ENCODE data around the gene HECTD1. TPM values are rescaled to one million over a fixed set of nuclear protein-coding genes. Genes with fewer than 3 reads are reported as not detected.

The HECTD1 gene
- total RNA-seq, 1 experiment from 2014 or later: 160 TPM

GRCh38 chr14:31228533-31228932 lies 20.9 kb upstream of the HECTD1 start:
- Histone ChIP-seq H3K9me2 (ENCODE audit: insufficient read depth) (no peaks in the 10 kb centered on the region), H4K20me1 (ENCODE audit: insufficient read depth) (no peaks in the 10 kb centered on the region), H3K4me2 (ENCODE audit: low read length) (no peak overlapping the region; the same call in 1 of the 2 replicates), H3K4me1 (ENCODE audit: control insufficient read depth in 1 of 2, insufficient read depth in 2 of 2, low read length in 2 of 2) (peaks cover 11 to 21% of the 10 kb centered on the region in 2 experiments; a peak in 3 of 4 replicates), H3K79me2 (ENCODE audit: insufficient read depth, low read length) (no peaks in the 10 kb centered on the region), H3K9me3 (ENCODE audit: control insufficient read depth in 1 of 2, insufficient read depth in 1 of 2, low read depth in 1 of 2, low read length in 2 of 2) (no peaks in the 10 kb centered on the region), H3K4me3 (replicated peaks in 1 of 2; ENCODE audit: low read depth in 1 of 2, low read length in 2 of 2) (no peak overlapping the region), H2AFZ (ENCODE audit: low read depth, low read length, poor library complexity, severe bottlenecking) (peak overlapping the region; percentile 58), H3K9ac (ENCODE audit: low read length) (no peak overlapping the region), H3K27me3 (ENCODE audit: insufficient read depth, low read length) (no peaks in the 10 kb centered on the region), H3K27ac (ENCODE audit: low read depth, low read length) (no peak overlapping the region), H3K36me3 (ENCODE audit: control insufficient read depth in 1 of 2, insufficient read depth in 2 of 2, low read length in 2 of 2) (no peaks in the 10 kb centered on the region)
- POLR2A ChIA-PET: interaction anchor here (1.3 to 3.1 kb wide), 2 partner anchors 20 to 262 kb away, joined by 4 to 29 read pairs; partner anchors contain the start of gene HECTD1
- RAD21 ChIA-PET (ENCODE audit: low non-redundant PET in 1 of 2, low total read pairs in 2 of 2, uncharacterized antibody in 2 of 2, unreplicated experiment in 2 of 2): interaction anchor here in 1 of 2 experiments (0.7 kb wide), 1 partner anchor 12 kb away, joined by 3 read pairs; no protein-coding TSS in a partner anchor
- CTCF ChIA-PET: interaction anchor here (1.5 kb wide), 1 partner anchor 15 kb away, joined by 4 read pairs; no protein-coding TSS in a partner anchor
- intact Hi-C loops (cut with micrococcal nuclease): no loop called here
- ATAC-seq: no peak
- no TSS peak for BruUV-seq (replicated peaks)
- DNase-seq (ENCODE audit: low read depth, low spot score): no peak
- TF ChIP-seq CEBPB (IDR thresholded peaks at IDR 0.05; ENCODE audit: low read depth) (no peak), EZH2 (IDR thresholded peaks at IDR 0.05) (no peak), POLR2AphosphoS5 (IDR thresholded peaks at IDR 0.05; ENCODE audit: low read depth, low read length) (no peak)

DNA sequence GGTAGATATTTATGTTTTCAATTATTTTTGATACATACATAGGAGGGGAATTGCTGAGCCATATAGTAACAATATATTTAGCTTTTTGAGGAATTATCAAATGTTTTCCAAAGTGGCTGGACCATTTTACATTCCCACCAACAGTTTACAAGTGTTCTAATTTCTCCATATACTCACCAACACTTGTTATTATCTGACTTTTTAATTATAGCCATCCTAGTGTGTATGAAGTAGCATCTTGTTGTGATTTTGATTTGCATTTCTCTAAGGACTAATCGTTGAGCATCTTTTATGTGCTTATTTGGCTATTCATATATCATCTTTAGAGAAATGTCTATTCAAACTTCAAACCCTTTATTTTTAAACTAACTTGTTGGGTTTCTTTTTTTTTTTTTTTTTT lies 17.2 kb upstream of the HECTD1 start:
- no peak for ATAC-seq

More for the DNA sequence above, 17.2 kb upstream of the HECTD1 start:
- BruUV-seq (replicated peaks): no TSS peak
- Histone ChIP-seq H3K9me3 (ENCODE audit: control insufficient read depth in 1 of 2, insufficient read depth in 1 of 2, low read depth in 1 of 2, low read length in 2 of 2) (no peaks in the 10 kb centered on the region), H3K4me3 (replicated peaks in 1 of 2; ENCODE audit: low read depth in 1 of 2, low read length in 2 of 2) (no peak overlapping the region), H2AFZ (ENCODE audit: low read depth, low read length, poor library complexity, severe bottlenecking) (no peak overlapping the region), H3K79me2 (ENCODE audit: insufficient read depth, low read length) (no peaks in the 10 kb centered on the region), H3K9ac (ENCODE audit: low read length) (no peak overlapping the region), H3K36me3 (ENCODE audit: control insufficient read depth in 1 of 2, insufficient read depth in 2 of 2, low read length in 2 of 2) (no peaks in the 10 kb centered on the region), H3K4me2 (ENCODE audit: low read length) (no peak overlapping the region), H4K20me1 (ENCODE audit: insufficient read depth) (no peaks in the 10 kb centered on the region), H3K27me3 (ENCODE audit: insufficient read depth, low read length) (no peaks in the 10 kb centered on the region), H3K27ac (ENCODE audit: low read depth, low read length) (no peak overlapping the region), H3K4me1 (ENCODE audit: control insufficient read depth in 1 of 2, insufficient read depth in 2 of 2, low read length in 2 of 2) (peaks cover 4 to 14% of the 10 kb centered on the region in 2 experiments; a peak in 3 of 4 replicates), H3K9me2 (ENCODE audit: insufficient read depth) (no peaks in the 10 kb centered on the region)
- ChIA-PET POLR2A (interaction anchor here (0.6 kb wide), 1 partner anchor 89 kb away, joined by 3 read pairs; no protein-coding TSS in a partner anchor), RAD21 (ENCODE audit: low non-redundant PET in 1 of 2, low total read pairs in 2 of 2, uncharacterized antibody in 2 of 2, unreplicated experiment in 2 of 2) (no interaction called here), CTCF (interaction anchor here (2.3 kb wide), 1 partner anchor 17 kb away, joined by 5 read pairs; the partner anchor contains the start of gene HECTD1)
- no peak for DNase-seq (ENCODE audit: low read depth, low spot score)
- TF ChIP-seq POLR2AphosphoS5 (IDR thresholded peaks at IDR 0.05; ENCODE audit: low read depth, low read length) (no peak), EZH2 (IDR thresholded peaks at IDR 0.05) (no peak), FOSL1 (IDR thresholded peaks at IDR 0.05; ENCODE audit: low read depth) (no peak), CEBPB (IDR thresholded peaks at IDR 0.05; ENCODE audit: low read depth) (no peak)
- intact Hi-C loops (cut with micrococcal nuclease): no loop called here

All from HCT116 (cell line).